Loucy (cell line): Measurements from ENCODE around the gene ALDH3A2.

Experiments
- H2AFZ ChIP-seq: fragments of 200-600 bp; sonication (generic); 2 replicates; pipeline ENCODE4 v1.6.0; 2016; ENCODE audit warnings: antibody characterized with exemption, mild to moderate bottlenecking, low read length, moderate library complexity
- H3F3A ChIP-seq: fragments of 200-600 bp; 2 replicates; pipeline ENCODE4 v1.6.0; 2016; ENCODE audit warnings: antibody characterized with exemption, low read depth, mild to moderate bottlenecking
- H3K27me3 ChIP-seq: fragments of 200-600 bp; sonication (generic); 2 replicates; pipeline ENCODE4 v1.6.1; 2014; ENCODE audit warnings: low read length, mild to moderate bottlenecking; ENCODE audit not compliant: insufficient read depth, poor library complexity, severe bottlenecking
- H3K36me3 ChIP-seq: fragments of 200-600 bp; sonication (generic); 2 replicates; pipeline ENCODE4 v1.6.1; 2016; ENCODE audit warnings: low read length; ENCODE audit not compliant: insufficient read depth
- H3K4me1 ChIP-seq: fragments of 200-600 bp; sonication (generic); 2 replicates; pipeline ENCODE4 v1.5.1; 2014; ENCODE audit warnings: low read length, mild to moderate bottlenecking; ENCODE audit not compliant: insufficient read depth, poor library complexity, severe bottlenecking
- H3K4me2 ChIP-seq: fragments of 200-600 bp; sonication (generic); 2 replicates; pipeline ENCODE4 v1.6.0; 2014; ENCODE audit warnings: antibody characterized with exemption, low read length, low read depth, mild to moderate bottlenecking; ENCODE audit not compliant: poor library complexity, severe bottlenecking
- H3K4me3 ChIP-seq: fragments of 200-600 bp; sonication (generic); 2 replicates; pipeline ENCODE4 v1.5.1; 2014; ENCODE audit warnings: low read length, mild to moderate bottlenecking, mixed read lengths; ENCODE audit not compliant: poor library complexity, severe bottlenecking
- H3K79me2 ChIP-seq: fragments of 200-600 bp; sonication (generic); 2 replicates; pipeline ENCODE4 v1.6.1; 2014; ENCODE audit warnings: low read length; ENCODE audit not compliant: insufficient read depth
- H3K9ac ChIP-seq: fragments of 200-600 bp; sonication (generic); 2 replicates; pipeline ENCODE4 v1.6.0; 2014; ENCODE audit warnings: mild to moderate bottlenecking, low read depth, low read length, moderate library complexity; ENCODE audit not compliant: poor library complexity, severe bottlenecking
- H3K9me2 ChIP-seq: fragments of 200-600 bp; sonication (generic); replicated peaks from 2 replicates; pipeline ENCODE4 v1.6.1; 2016; ENCODE audit warnings: low read depth, low read length, mixed read lengths
- H3K9me3 ChIP-seq: fragments of 200-600 bp; sonication (generic); 2 replicates; pipeline ENCODE4 v1.6.1; 2014; ENCODE audit warnings: mild to moderate bottlenecking, antibody characterized with exemption, low read length, low read depth; ENCODE audit not compliant: insufficient read depth
- H4K20me1 ChIP-seq: fragments of 200-600 bp; sonication (generic); 2 replicates; pipeline ENCODE4 v1.6.0; 2014; ENCODE audit warnings: antibody characterized with exemption, low read length, mild to moderate bottlenecking; ENCODE audit not compliant: insufficient read depth, poor library complexity, severe bottlenecking
- EZH2phosphoT487 ChIP-seq: fragments of 200-600 bp; IDR thresholded peaks from 2 replicates; pipeline ENCODE4 v1.6.1; 2018; ENCODE audit warnings: antibody characterized with exemption, mild to moderate bottlenecking, moderate library complexity, borderline replicate concordance
- TF ChIP-seq, protein P1 (sequence below): fragments of 200-600 bp; sonication (generic); conservative IDR thresholded peaks from 2 replicates; pipeline ENCODE4 v1.5.1; 2014; ENCODE audit warnings: mild to moderate bottlenecking, antibody characterized with exemption, low read length

ALDH3A2 gene

GRCh38 chr17:19647697-19648474 lies 665 bp upstream of the ALDH3A2 start:
- H3F3A ChIP-seq: no peaks in the 10 kb centered on the region
- H3K4me1 ChIP-seq: no peaks in the 10 kb centered on the region
- no peak overlapping the region for H3K4me2 ChIP-seq
- no peaks in the 10 kb centered on the region for H3K79me2 ChIP-seq
- no peaks in the 10 kb centered on the region for H3K27me3 ChIP-seq
- no peaks in the 10 kb centered on the region for H3K9me3 ChIP-seq
- H3K9ac ChIP-seq: no peak overlapping the region
- H4K20me1 ChIP-seq: no peaks in the 10 kb centered on the region
- H3K4me3 ChIP-seq: no peak overlapping the region
- no peaks in the 10 kb centered on the region for H3K36me3 ChIP-seq
- no peaks in the 10 kb centered on the region for H3K9me2 ChIP-seq
- H2AFZ ChIP-seq: peak overlapping the region; percentile 61; the same call in 1 of the 2 replicates
- TF ChIP-seq EZH2phosphoT487: no peak
- TF ChIP-seq, protein P1, sequence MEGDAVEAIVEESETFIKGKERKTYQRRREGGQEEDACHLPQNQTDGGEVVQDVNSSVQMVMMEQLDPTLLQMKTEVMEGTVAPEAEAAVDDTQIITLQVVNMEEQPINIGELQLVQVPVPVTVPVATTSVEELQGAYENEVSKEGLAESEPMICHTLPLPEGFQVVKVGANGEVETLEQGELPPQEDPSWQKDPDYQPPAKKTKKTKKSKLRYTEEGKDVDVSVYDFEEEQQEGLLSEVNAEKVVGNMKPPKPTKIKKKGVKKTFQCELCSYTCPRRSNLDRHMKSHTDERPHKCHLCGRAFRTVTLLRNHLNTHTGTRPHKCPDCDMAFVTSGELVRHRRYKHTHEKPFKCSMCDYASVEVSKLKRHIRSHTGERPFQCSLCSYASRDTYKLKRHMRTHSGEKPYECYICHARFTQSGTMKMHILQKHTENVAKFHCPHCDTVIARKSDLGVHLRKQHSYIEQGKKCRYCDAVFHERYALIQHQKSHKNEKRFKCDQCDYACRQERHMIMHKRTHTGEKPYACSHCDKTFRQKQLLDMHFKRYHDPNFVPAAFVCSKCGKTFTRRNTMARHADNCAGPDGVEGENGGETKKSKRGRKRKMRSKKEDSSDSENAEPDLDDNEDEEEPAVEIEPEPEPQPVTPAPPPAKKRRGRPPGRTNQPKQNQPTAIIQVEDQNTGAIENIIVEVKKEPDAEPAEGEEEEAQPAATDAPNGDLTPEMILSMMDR: no peak

DNA sequence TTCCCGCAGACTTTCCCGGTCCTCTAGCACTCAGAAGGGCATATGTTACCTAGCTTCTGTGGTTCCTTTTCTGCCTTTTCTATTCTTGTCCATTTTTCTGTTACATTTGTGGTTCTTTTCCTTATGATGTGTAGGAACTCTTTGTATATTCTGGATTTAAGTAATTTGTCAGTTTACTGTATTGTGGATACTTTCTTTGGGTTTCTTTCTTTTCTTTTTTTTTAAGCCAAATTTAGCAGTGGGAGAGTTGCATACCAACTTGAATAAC lies 657 bp downstream of the ALDH3A2 start:
- H3K4me3 ChIP-seq: no peak overlapping the region
- TF ChIP-seq, protein P1: no peak
- TF ChIP-seq EZH2phosphoT487: no peak

DNA sequence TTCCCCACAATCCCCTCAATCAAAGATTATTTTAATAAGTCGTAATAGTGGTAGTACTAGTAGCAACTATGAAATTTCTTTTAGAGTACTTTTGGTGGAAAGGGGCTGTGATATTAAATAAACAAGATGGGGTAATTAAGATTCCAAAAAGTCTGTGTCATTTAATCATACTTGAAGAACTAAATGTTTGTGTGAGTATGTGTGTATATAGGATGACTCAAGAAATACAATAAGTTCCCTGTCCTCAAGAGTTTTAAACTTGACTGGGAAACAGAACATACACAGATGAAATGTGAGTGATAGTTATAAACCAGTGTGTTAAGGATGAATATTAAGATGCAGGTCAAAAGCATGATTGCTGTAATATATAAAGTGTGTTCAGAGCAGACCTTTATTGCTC lies 2.3 kb downstream of the ALDH3A2 start:
- H3K27me3 ChIP-seq: no peaks in the 10 kb centered on the region
- no peaks in the 10 kb centered on the region for H3K79me2 ChIP-seq
- H4K20me1 ChIP-seq: no peaks in the 10 kb centered on the region
- H3K4me3 ChIP-seq: no peak overlapping the region
- H3K9me3 ChIP-seq: no peaks in the 10 kb centered on the region
- no peaks in the 10 kb centered on the region for H3K36me3 ChIP-seq
- H3K4me1 ChIP-seq: no peaks in the 10 kb centered on the region
- no peaks in the 10 kb centered on the region for H3K9me2 ChIP-seq
- H3F3A ChIP-seq: no peaks in the 10 kb centered on the region
- no peak overlapping the region for H3K4me2 ChIP-seq
- H2AFZ ChIP-seq: no peak overlapping the region
- TF ChIP-seq, protein P1: no peak
- no peak for TF ChIP-seq EZH2phosphoT487
- no peak overlapping the region for H3K9ac ChIP-seq

More for the DNA sequence above, 657 bp downstream of the ALDH3A2 start:
- Histone ChIP-seq H3K9me2 (no peaks in the 10 kb centered on the region), H4K20me1 (no peaks in the 10 kb centered on the region), H3K4me1 (no peaks in the 10 kb centered on the region), H3K36me3 (no peaks in the 10 kb centered on the region), H3K79me2 (no peaks in the 10 kb centered on the region), H2AFZ (no peak overlapping the region), H3F3A (no peaks in the 10 kb centered on the region), H3K4me2 (no peak overlapping the region), H3K27me3 (no peaks in the 10 kb centered on the region), H3K9ac (no peak overlapping the region), H3K9me3 (no peaks in the 10 kb centered on the region)
